IPS-NIHi7 (cell line): ENCODE data around the gene ZNF699.
"Not testable (repeated sequence)": the region's sequence is repeated elsewhere in the genome, so short reads cannot be mapped to it uniquely, and the experiment has no call there.

Experiments used
- DNase-seq: peaks from one replicate; pipeline ENCODE4 v3.0.0; 2012; ENCODE audit warnings: mixed read lengths; ENCODE audit errors: extremely low spot score

Gene ZNF699

GRCh38 chr19:9289231-9289884 lies 20.3 kb downstream of the ZNF699 start:
- no peak for DNase-seq

- DNase-seq, result not testable (repeated sequence)
These were observed 26.2 kb downstream of the ZNF699 start for GRCh38 chr19:9283485-9283884.

GRCh38 chr19:9251236-9251635 lies 58.4 kb downstream of the ZNF699 start:
- no peak for DNase-seq

- no peak for DNase-seq
These were observed 59.0 kb downstream of the ZNF699 start, which contains the start of gene OR7E24 for GRCh38 chr19:9250630-9251029. Gene OR7E24 (plus strand): TSS chr19:9250930. CDS start chr19:9251044, 114 bp downstream.
